Measurements from ENCODE around the gene ELF2. TPM values are rescaled to one million over a fixed set of nuclear protein-coding genes. Genes with fewer than 3 reads are reported as not detected.

The ELF2 gene
- total and polyA plus RNA-seq, 2 donors (not counting 1 experiment from before 2014, with no cell fraction given): 25.1 to 97.5 TPM

DNA sequence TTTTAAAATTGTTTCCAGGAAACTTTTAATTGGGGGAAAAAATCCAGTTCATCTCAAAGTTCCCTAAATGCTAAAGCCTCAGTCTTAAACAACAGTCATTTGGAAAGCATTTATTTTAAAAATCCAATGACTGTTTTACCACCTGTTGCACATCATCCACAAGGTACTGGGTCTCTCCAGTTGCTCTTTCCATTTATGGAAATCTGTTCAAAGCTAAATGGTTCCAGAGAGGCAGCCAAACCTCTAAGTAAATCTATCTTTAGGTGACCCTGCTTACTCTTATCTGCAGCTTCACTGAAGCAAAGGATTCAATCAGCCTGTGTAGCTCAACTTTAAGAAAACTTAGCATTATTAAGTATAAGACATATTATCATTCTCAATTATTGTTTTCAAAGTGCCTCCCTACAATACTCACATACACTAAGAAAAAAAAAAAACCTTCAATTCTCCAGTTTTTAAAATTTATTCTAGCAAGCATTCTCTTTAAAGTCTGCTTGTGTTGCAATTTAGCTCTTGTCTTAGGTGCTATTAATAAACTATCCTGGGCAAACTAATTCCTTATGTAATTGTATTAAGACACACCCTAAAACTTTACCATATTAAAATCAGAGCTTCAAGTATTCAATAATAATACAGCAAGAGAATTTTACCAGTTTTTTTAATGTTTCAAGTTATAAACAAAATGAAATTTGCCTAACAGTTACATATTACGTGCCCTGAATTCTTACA is 100.8 kb downstream of the ELF2 start:
- no peak overlapping the region for H3K4me2 ChIP-seq (replicated peaks; ENCODE audit: low read depth, low read length, poor library complexity, severe bottlenecking)
- H3K4me1 ChIP-seq (ENCODE audit: control insufficient read depth in 2 of 2, insufficient read depth in 2 of 2, low read length in 2 of 2): peaks cover 8 to 31% of the 10 kb centered on the region in 2 donors
- peak overlapping the region in 1 of 2 donors; percentile 49 for H3K27ac ChIP-seq (ENCODE audit: low read length in 2 of 2)
- Mint-ChIP-seq H3K4me1 (peaks cover 44% of the 10 kb centered on the region), H3K27me3 (no peaks in the 10 kb centered on the region), H3K9me3 (ENCODE audit: insufficient read depth) (no peaks in the 10 kb centered on the region), H3K27ac (no peak overlapping the region), H3K4me3 (no peak overlapping the region)
- WGBS (ENCODE audit: insufficient coverage): no CpG with 5 or more reads among the region's 1 CpG
- TF ChIP-seq, protein P1, sequence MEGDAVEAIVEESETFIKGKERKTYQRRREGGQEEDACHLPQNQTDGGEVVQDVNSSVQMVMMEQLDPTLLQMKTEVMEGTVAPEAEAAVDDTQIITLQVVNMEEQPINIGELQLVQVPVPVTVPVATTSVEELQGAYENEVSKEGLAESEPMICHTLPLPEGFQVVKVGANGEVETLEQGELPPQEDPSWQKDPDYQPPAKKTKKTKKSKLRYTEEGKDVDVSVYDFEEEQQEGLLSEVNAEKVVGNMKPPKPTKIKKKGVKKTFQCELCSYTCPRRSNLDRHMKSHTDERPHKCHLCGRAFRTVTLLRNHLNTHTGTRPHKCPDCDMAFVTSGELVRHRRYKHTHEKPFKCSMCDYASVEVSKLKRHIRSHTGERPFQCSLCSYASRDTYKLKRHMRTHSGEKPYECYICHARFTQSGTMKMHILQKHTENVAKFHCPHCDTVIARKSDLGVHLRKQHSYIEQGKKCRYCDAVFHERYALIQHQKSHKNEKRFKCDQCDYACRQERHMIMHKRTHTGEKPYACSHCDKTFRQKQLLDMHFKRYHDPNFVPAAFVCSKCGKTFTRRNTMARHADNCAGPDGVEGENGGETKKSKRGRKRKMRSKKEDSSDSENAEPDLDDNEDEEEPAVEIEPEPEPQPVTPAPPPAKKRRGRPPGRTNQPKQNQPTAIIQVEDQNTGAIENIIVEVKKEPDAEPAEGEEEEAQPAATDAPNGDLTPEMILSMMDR (IDR thresholded peaks at IDR 0.05): no peak
- TF ChIP-seq EZH2 (IDR thresholded peaks at IDR 0.05; ENCODE audit: borderline replicate concordance, insufficient read depth, low read depth, low read length, poor library complexity, severe bottlenecking): no peak
- no peaks in the 10 kb centered on the region for H3K27me3 ChIP-seq (replicated peaks in 1 of 4; ENCODE audit: control extremely low read depth in 1 of 4, control insufficient read depth in 3 of 4, insufficient read depth in 4 of 4, low read length in 3 of 4)
- H4K20me1 ChIP-seq (ENCODE audit: control insufficient read depth, insufficient read depth, low read length, poor library complexity, severe bottlenecking): peaks cover 79% of the 10 kb centered on the region
- ATAC-seq (ENCODE audit: low read depth): no peak
- H3K9me3 ChIP-seq (ENCODE audit: control extremely low read depth in 1 of 3, control insufficient read depth in 2 of 3, insufficient read depth in 1 of 3, low read length in 2 of 3): no peaks in the 10 kb centered on the region
- no peak overlapping the region for H3K9ac ChIP-seq (ENCODE audit: low read length)
- peaks cover 12 to 16% of the 10 kb centered on the region in 2 experiments for H3K36me3 ChIP-seq (replicated peaks in 1 of 2; ENCODE audit: control extremely low read depth in 1 of 2, control insufficient read depth in 1 of 2, extremely low read depth in 1 of 2, insufficient read depth in 2 of 2, low read length in 1 of 2)
- H3K79me2 ChIP-seq (ENCODE audit: control insufficient read depth, insufficient read depth, low read length): peaks cover 98% of the 10 kb centered on the region
- intact Hi-C loops (cut with micrococcal nuclease): no loop called here
- POLR2A ChIA-PET: no interaction called here
- H3K4me3 ChIP-seq (ENCODE audit: control extremely low read depth in 1 of 5, extremely low read depth in 1 of 5, insufficient read depth in 1 of 5, low read depth in 2 of 5, low read length in 4 of 5): no peak overlapping the region
- DNase-seq: no peak
- no peak overlapping the region for H2AFZ ChIP-seq (ENCODE audit: insufficient read depth, low read depth, low read length, poor library complexity, severe bottlenecking)
- CTCF ChIA-PET: interaction anchor here (0.6 to 1.2 kb wide), 5 partner anchors 9 to 596 kb away, joined by 3 to 4 read pairs (median 3); no protein-coding TSS in a partner anchor

GRCh38 chr4:139060591-139060990 is 116.4 kb downstream of the ELF2 start:
- POLR2A ChIA-PET: no interaction called here
- CTCF ChIA-PET: interaction anchor here (1.6 kb wide), 1 partner anchor 18 kb away, joined by 5 read pairs; no protein-coding TSS in a partner anchor

More at GRCh38 chr4:139060591-139060990, 116.4 kb downstream of the ELF2 start:
- ATAC-seq (ENCODE audit: low read depth) (no peak), DNase-seq (no peak)
- peaks cover 41% of the 10 kb centered on the region for H4K20me1 ChIP-seq (ENCODE audit: control insufficient read depth, insufficient read depth, low read length, poor library complexity, severe bottlenecking)
- no peak overlapping the region for H2AFZ ChIP-seq (ENCODE audit: insufficient read depth, low read depth, low read length, poor library complexity, severe bottlenecking)
- WGBS (ENCODE audit: insufficient coverage): no CpG with 5 or more reads among the region's 3 CpGs
- H3K27ac ChIP-seq (ENCODE audit: low read length in 2 of 2): no peak overlapping the region
- no peaks in the 10 kb centered on the region for H3K4me1 ChIP-seq (ENCODE audit: control insufficient read depth in 2 of 2, insufficient read depth in 2 of 2, low read length in 2 of 2)
- Mint-ChIP-seq H3K4me3 (no peak overlapping the region), H3K27me3 (no peaks in the 10 kb centered on the region), H3K9me3 (ENCODE audit: insufficient read depth) (no peaks in the 10 kb centered on the region), H3K27ac (no peak overlapping the region), H3K4me1 (peaks cover 4% of the 10 kb centered on the region)
- peaks cover 44% of the 10 kb centered on the region for H3K79me2 ChIP-seq (ENCODE audit: control insufficient read depth, insufficient read depth, low read length)
- H3K9me3 ChIP-seq (ENCODE audit: control extremely low read depth in 1 of 3, control insufficient read depth in 2 of 3, insufficient read depth in 1 of 3, low read length in 2 of 3): no peaks in the 10 kb centered on the region
- H3K4me3 ChIP-seq (ENCODE audit: control extremely low read depth in 1 of 5, extremely low read depth in 1 of 5, insufficient read depth in 1 of 5, low read depth in 2 of 5, low read length in 4 of 5): no peak overlapping the region
- H3K9ac ChIP-seq (ENCODE audit: low read length): no peak overlapping the region
- H3K4me2 ChIP-seq (replicated peaks; ENCODE audit: low read depth, low read length, poor library complexity, severe bottlenecking): no peak overlapping the region
- H3K27me3 ChIP-seq (replicated peaks in 1 of 4; ENCODE audit: control extremely low read depth in 1 of 4, control insufficient read depth in 3 of 4, insufficient read depth in 4 of 4, low read length in 3 of 4): no peaks in the 10 kb centered on the region
- peaks cover 21 to 81% of the 10 kb centered on the region in 2 experiments for H3K36me3 ChIP-seq (replicated peaks in 1 of 2; ENCODE audit: control extremely low read depth in 1 of 2, control insufficient read depth in 1 of 2, extremely low read depth in 1 of 2, insufficient read depth in 2 of 2, low read length in 1 of 2)
- TF ChIP-seq, protein P1 (IDR thresholded peaks at IDR 0.05): no peak
- no peak for TF ChIP-seq EZH2 (IDR thresholded peaks at IDR 0.05; ENCODE audit: borderline replicate concordance, insufficient read depth, low read depth, low read length, poor library complexity, severe bottlenecking)
- intact Hi-C loops (cut with micrococcal nuclease): no loop called here
